Stimulated activated naive CD4-positive, alpha-beta T cell treated with Interleukin-2 at 50 U/mL for 16 hours (primary cell): ENCODE measurements around the gene ZNF17.

Experiments
- DNase-seq: peaks from one replicate; lab custom pipeline; 2025; lab: John Stamatoyannopoulos, UW

The ZNF17 gene

GRCh38 chr19:57434386-57435061, 23.6 kb downstream of the ZNF17 start:
- no peak for DNase-seq

GRCh38 chr19:57435062-57435978, 24.4 kb downstream of the ZNF17 start, which contains the start of gene ZNF749:
ZNF749 (plus strand) TSS chr19:57435325; CDS start chr19:57435579, 254 bp downstream.
- peak; percentile 98 for DNase-seq

- no peak for DNase-seq
These were observed 25.5 kb downstream of the ZNF17 start for GRCh38 chr19:57436417-57436816.

DNA sequence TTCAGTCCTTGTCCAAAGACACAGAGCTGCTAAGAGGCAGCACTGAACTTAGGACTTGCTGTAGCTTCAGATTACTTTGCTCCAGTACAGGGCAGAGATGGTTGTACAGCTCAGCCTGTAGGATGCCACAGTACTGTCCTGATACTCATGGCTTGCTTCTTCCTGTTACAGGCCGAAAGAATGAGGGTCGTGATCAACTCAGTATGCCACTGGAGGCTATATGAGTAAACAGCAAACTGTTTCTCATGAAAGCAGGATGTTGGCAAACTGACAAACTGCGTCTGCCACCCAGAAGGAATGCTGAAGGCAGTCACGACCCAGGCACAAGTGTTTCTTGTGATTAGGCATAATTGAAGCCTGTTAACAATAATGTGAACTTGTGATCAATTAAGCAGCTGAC, 27.0 kb downstream of the ZNF17 start:
- no peak for DNase-seq

GRCh38 chr19:57438925-57439324, 28.0 kb downstream of the ZNF17 start:
- DNase-seq = no peak

DNA sequence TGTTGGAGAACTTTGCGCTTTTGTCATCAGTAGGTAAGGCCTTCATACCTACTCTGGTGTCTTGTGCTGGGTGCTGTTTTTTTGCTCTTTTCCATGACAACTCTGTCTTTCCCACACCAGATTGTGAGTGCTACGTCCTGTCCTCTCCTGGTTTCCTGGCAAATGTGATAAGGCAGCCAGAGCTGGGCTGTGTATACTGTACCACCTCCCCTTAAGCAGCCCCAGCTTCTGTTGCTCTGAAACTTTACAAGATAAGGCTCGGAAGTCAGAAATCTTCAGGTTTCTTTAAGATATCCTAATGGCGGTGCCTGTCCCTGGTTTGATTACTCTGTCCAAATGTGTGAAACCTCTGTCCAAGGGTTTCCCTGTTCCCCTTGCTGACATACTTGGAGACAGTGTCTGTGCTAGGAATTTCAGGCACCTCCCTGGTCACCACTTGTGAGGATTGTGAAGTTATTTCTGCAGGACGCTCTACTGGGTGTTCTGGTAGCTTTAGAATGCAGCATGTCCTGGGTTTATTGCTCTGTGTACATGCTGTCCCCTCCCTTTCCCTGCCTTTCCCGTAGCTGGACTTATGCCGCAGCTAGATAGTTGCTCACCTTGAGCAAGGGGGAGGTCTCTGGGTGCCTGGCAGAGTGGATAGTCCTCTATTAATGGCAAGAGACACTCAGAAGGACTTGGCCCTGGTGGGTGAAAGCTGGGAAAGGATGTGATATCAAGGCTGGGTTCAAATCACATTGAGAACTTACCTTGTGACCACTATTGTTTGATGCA, 31.2 kb downstream of the ZNF17 start:
- DNase-seq = no peak

GRCh38 chr19:57443121-57443696, 32.2 kb downstream of the ZNF17 start:
- DNase-seq = no peak

GRCh38 chr19:57452307-57452706, 41.3 kb downstream of the ZNF17 start:
- no peak for DNase-seq

- no peak for DNase-seq
These were observed 54.9 kb downstream of the ZNF17 start for GRCh38 chr19:57465680-57466381.

DNA sequence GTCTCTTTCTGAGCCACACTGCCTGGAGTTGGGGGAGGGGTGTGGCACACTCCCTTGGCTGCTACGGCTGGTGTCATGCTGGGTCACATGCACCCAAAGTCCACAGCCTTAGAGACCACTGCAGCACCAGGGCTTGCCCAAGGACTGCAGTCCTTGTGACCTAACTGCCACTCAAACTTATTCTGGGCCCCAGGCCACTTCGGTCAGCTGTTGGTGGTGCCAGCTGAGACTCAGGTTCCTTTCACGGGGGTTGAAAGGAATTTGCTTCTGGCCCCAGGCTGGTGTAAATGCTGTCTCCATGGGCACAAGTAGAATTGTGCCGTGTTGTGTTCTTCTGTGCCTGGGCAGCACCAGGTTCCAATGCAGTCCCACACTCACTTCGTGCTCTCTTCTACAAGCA, 55.5 kb downstream of the ZNF17 start:
- DNase-seq = no peak
